Measurements from ENCODE around the gene WDR89.

- TF ChIP-seq POLR2A (IDR thresholded peaks at IDR 0.05) = no peak
- TF ChIP-seq, protein P1, sequence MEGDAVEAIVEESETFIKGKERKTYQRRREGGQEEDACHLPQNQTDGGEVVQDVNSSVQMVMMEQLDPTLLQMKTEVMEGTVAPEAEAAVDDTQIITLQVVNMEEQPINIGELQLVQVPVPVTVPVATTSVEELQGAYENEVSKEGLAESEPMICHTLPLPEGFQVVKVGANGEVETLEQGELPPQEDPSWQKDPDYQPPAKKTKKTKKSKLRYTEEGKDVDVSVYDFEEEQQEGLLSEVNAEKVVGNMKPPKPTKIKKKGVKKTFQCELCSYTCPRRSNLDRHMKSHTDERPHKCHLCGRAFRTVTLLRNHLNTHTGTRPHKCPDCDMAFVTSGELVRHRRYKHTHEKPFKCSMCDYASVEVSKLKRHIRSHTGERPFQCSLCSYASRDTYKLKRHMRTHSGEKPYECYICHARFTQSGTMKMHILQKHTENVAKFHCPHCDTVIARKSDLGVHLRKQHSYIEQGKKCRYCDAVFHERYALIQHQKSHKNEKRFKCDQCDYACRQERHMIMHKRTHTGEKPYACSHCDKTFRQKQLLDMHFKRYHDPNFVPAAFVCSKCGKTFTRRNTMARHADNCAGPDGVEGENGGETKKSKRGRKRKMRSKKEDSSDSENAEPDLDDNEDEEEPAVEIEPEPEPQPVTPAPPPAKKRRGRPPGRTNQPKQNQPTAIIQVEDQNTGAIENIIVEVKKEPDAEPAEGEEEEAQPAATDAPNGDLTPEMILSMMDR (IDR thresholded peaks at IDR 0.05) = no peak
Observed at GRCh38 chr14:63605041-63605532, 36.6 kb downstream of the WDR89 start.

Measured in uterus (tissue), 2 donors.